Measurements from ENCODE around the gene PAWR.
"Not testable (repeated sequence)": the region's sequence is repeated elsewhere in the genome, so short reads cannot be mapped to it uniquely, and the experiment has no call there.

PAWR gene

GRCh38 chr12:79585147-79585546 lies 105.6 kb downstream of the PAWR start:
- no peak for DNase-seq

- no peak for DNase-seq
These were observed 116.9 kb downstream of the PAWR start for GRCh38 chr12:79573820-79574219.

- DNase-seq: no peak
These were observed 121.1 kb downstream of the PAWR start for GRCh38 chr12:79569679-79570078.

GRCh38 chr12:79567175-79567563 lies 123.6 kb downstream of the PAWR start:
- DNase-seq: no peak

- DNase-seq: no peak
These were observed 124.2 kb downstream of the PAWR start for GRCh38 chr12:79566452-79567174.

GRCh38 chr12:79564727-79565350 lies 125.9 kb downstream of the PAWR start:
- not testable (repeated sequence) for DNase-seq

DNA sequence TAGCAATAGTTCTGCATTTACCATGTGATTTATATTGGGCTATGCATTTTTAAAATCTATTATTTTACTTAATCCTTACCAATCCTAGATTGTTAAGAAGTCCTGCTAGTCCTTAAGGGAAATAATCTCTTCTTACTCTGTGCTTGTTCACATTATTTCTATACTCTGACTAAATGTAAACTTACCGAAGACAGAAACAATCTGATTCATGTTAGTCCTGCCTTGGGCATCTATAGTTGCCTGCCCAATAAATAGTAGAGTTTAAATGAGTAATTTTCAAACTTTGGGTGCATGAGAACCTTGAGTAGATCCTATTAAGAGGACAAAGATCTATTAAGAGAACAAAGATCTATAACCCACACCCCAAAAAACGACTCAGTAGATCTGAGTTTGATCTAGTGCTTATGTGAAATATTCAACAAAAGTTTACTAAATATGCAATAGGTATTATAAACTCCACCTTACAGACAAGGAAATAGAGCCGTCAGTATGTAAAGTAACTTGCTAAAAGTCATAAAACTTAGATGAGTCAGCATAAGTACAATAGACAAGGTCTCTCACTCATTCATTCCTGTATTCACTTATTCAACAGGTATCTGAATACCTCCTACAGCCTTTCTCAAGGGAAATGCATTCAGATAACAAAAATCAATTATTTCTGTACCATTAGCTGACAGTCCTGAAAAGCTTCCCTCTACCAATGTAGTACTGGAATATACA lies 127.6 kb downstream of the PAWR start:
- DNase-seq: no peak

DNA sequence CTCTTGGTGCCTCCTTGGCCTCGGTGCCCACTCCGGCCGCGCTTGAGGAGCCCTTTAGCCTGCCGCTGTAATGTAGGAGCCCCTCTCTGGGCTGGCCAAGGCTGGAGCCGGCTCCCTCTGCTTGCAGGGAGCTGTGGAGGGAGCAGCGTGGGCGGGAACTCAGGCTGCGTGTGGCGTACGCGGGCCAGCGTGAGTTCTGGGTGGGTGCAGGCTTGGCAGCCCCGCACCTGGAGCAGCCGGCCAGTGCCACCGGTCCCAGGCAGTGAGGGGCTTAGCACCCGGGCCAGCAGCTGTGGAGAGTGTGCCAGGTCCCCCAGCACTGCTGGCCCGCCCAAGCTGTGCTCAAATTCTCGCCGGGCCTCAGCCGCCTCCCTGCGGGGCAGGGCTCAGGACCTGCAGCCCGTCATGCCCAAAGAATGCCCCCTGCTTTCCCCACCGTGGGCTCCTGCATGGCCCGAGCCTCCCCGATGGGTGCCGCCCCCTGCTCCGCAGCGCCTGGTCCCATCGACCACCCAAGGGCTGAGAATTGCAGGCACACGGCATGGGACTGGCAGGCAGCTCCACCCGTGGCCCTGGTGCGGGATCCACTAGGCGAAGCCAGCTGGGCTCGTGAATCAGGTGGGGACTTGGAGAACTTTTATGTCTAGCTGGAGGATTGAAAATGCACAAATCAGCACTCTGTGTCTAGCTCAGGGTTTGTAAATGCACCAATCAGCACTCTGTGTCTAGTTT lies 129.2 kb downstream of the PAWR start:
- no peak for DNase-seq

GRCh38 chr12:79560225-79560889 lies 130.4 kb downstream of the PAWR start:
- DNase-seq: no peak

DNA sequence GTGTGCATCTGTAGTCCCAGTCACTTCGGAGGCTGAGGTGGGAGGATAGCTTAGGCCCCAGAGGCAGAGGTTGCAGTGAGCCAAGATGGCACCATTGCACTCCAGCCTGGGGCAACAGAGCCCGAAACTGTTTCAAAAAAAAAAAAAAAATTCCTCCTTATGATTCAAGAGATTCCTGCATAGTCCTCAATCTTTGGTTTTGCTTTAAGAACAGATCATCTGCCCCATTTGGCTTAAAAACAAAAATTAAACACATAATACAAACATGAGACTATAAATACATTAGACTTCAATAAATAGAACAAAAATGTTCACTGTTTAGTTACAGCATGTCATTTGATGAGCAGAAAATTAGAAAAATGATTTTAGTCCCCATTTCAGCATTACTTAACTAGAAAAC lies 131.2 kb downstream of the PAWR start:
- DNase-seq: no peak

- DNase-seq: no peak
These were observed 131.8 kb downstream of the PAWR start for GRCh38 chr12:79558924-79559469.

DNA sequence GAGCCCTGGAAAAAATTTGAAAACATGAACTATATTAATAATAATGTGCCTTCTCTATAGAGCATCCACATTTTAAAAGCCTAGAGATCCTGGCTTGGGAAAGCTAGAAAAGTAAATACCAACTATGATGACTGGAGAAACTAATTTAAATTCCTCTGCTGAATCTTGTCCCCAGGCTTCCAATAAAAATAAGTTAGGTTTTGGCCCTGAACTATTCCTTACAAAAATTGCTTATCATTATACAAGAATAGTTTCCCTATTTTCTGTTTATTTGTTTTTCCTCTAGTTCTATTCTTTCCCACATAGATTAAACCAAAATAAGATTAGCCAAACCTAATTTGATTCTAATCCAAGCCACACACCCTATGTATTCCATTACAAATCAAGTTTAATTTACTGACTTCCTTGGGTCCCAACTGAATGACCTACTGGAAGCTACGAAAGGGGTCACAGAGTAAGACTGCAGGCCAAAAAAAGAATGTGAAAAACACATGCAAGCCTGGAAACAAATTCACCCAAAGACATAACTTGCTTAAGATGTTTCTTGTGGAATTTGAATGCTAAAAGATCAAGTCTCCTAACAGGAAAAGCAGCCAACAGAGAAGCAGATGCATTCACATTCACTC lies 133.0 kb downstream of the PAWR start:
- no peak for DNase-seq

DNA sequence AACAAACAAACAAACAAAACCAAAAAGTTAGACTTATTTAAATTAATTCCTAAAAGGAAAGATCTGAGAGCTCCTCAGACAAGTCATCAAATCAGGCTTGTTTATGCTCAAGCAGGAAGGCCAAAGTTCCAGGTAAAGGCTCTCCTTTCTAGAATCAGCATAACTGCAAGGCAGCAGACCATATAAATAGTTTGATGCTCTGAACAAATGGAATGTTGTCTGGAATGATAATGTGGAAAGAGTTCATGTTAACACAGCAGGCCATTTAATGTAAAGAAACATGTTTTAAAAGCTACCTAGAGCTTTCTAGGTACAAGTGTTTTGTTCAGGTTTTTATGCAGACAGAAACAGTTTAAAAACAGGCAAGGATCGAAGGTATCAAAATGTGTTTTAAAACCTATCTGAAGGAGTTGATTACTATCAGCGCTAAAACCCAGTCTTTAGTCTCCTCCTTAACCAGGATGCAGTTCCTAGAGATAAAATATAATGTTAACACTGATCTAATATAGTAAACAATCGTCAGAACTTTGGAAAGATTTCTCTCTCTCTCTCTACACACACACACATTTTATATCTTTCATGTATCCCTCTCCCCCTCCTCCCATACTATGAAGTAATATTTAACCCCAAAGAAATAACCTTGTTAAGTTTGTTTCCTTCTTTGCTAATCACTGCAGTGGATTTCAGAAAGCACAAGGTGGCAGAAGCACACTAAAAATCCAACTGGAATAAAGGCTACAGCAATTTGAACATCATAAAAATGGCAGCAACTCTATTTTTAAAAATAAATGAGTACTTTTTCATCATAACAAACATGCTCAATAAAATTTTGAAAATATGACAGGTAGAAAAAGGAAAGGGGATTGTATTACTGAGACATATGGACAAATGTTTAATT lies 135.5 kb downstream of the PAWR start:
- DNase-seq: no peak

GRCh38 chr12:79553863-79554574 lies 136.7 kb downstream of the PAWR start:
- DNase-seq: no peak

DNA sequence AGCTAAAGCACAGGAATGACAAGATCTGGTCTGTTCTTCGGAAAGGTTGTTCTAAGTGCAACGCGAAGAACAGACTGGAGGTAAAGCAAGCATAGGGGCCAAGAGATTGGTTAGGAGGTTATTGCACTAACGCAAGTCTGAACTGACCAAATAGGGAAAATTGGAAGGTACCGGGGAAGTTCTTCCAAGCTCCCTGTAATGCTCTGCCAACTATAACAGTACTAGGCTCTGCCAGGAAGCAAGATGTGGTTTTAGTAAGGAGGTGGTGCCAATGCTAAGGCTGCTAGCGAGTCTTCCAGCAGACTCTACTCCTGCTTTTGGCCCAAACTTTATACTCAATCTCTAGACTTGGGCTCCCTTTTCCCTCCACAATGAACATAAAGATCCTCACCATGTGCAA lies 138.6 kb downstream of the PAWR start:
- no peak for DNase-seq

- DNase-seq: no peak
These were observed 141.1 kb downstream of the PAWR start for GRCh38 chr12:79549531-79550271.

DNA sequence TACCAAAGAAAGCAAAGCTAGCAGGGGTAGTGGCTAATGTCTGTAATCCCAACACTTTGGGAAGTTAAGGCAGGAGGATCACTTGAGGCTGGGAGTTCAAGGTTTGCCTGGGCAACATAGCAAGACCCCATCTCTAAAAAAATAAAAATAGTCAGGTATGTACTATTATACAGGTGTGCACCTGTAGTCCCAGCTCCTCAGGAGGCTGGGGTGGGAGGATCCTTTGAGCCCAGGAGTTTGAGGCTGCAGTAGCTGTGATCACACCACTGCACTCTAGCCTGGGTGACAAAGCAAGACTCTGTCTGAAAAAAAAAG lies 142.2 kb downstream of the PAWR start:
- DNase-seq: no peak

DNA sequence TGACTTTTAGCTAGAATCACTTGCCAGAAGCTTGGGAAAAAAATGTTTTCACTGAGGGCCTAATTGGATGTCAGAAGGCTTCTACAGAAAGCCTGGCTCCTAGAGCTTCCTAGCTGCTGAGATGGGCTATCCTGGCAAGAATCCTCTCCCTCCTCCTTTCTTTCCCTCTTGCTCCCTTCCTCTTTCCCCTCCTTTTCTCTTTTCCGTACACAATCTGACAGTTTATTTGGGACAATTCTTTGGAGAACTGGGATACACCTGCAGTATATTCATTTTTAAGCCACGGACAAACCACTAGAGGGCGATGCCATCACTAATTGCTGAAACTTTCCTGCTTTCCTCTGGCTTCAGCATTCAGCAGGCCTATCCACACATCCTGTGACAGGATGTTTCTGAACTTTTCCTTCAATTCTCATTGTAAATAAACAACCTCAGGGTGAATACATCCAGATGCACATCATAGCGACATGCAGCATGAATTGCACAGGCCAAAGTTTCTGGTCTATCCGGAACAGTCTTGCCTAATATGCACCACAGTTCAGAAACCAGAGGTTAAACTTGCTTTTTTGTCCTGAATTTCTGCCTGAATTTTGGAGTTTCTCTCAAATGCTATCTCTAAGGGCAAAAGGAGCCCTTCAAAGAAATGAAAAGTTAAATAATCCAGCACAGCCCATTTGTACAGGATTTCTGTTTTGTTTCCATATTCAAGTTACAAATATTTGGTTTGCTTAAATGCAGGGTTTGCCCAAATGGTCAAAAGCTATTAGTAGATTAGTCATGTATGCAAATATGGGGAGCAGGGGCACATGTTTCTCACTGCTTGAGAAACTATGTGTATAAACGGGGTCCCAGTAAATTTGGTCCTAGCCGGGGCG lies 142.8 kb downstream of the PAWR start:
- peak; percentile 15 to 24 for DNase-seq

All from activated CD4-positive, alpha-beta T cell treated with anti-CD3 and anti-CD28 coated beads, Interleukin-2, amount 50 U/mL, for 48 hours (primary cell).